ENCODE measurements around the gene OR11H7.

DNA sequence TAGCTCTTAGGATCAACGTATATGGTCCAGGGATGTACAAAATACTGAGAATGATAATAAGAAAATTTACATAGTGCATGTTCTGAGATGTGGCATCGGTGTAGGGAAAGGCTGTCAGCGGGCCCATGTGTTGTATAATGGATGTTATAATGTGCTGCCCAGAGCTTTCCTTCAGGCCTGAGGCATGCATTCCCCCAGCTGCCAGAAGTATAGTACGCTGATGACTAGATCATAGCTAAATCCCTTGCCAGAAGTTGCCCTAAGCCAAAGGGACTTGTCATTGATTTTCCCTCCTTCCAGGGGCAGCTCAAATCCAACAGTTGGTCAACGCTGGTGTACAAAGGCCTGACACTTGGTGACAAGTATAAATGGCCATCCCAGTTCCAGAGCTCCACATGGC is 44.6 kb upstream of the OR11H7 start:
- TF ChIP-seq, protein P1, sequence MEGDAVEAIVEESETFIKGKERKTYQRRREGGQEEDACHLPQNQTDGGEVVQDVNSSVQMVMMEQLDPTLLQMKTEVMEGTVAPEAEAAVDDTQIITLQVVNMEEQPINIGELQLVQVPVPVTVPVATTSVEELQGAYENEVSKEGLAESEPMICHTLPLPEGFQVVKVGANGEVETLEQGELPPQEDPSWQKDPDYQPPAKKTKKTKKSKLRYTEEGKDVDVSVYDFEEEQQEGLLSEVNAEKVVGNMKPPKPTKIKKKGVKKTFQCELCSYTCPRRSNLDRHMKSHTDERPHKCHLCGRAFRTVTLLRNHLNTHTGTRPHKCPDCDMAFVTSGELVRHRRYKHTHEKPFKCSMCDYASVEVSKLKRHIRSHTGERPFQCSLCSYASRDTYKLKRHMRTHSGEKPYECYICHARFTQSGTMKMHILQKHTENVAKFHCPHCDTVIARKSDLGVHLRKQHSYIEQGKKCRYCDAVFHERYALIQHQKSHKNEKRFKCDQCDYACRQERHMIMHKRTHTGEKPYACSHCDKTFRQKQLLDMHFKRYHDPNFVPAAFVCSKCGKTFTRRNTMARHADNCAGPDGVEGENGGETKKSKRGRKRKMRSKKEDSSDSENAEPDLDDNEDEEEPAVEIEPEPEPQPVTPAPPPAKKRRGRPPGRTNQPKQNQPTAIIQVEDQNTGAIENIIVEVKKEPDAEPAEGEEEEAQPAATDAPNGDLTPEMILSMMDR (conservative IDR thresholded peaks at IDR 0.05; ENCODE audit: low read depth, low read length) = no peak
- no peak for TF ChIP-seq EZH2phosphoT487 (IDR thresholded peaks at IDR 0.05; ENCODE audit: borderline replicate concordance, low read length)

Measured in PC-3 (cell line).